ENCODE data around the gene GINS2.
A peak's percentile ranks its signal among the peaks of the same experiment; 100 is the strongest.

The GINS2 gene

GRCh38 chr16:85695196-85696128 lies 6.7 kb upstream of the GINS2 start:
- no peak for TF ChIP-seq CTCF (IDR thresholded peaks at IDR 0.05; ENCODE audit: control insufficient read depth, extremely low read depth, insufficient read depth)
- H3K4me3 ChIP-seq (ENCODE audit: low read depth, low read length) = no peak overlapping the region
- DNase-seq (ENCODE audit: low read depth) = no peak

- TF ChIP-seq CTCF (IDR thresholded peaks at IDR 0.05; ENCODE audit: control insufficient read depth, extremely low read depth, insufficient read depth) = no peak
- DNase-seq (ENCODE audit: low read depth) = no peak
- H3K4me3 ChIP-seq (ENCODE audit: low read depth, low read length) = no peak overlapping the region
These were observed 1.8 kb upstream of the GINS2 start for GRCh38 chr16:85690469-85691064.

GRCh38 chr16:85689950-85690320 lies 1.2 kb upstream of the GINS2 start:
- TF ChIP-seq CTCF (IDR thresholded peaks at IDR 0.05; ENCODE audit: control insufficient read depth, extremely low read depth, insufficient read depth) = no peak
- DNase-seq (ENCODE audit: low read depth) = no peak
- no peak overlapping the region for H3K4me3 ChIP-seq (ENCODE audit: low read depth, low read length)

GRCh38 chr16:85689285-85689949 lies 663 bp upstream of the GINS2 start:
- DNase-seq (ENCODE audit: low read depth) = no peak
- peak overlapping the region; percentile 41 for H3K4me3 ChIP-seq (ENCODE audit: low read depth, low read length)
- no peak for TF ChIP-seq CTCF (IDR thresholded peaks at IDR 0.05; ENCODE audit: control insufficient read depth, extremely low read depth, insufficient read depth)

- peak overlapping the region; percentile 72 for H3K4me3 ChIP-seq (ENCODE audit: low read depth, low read length)
- DNase-seq (ENCODE audit: low read depth) = no peak
- no peak for TF ChIP-seq CTCF (IDR thresholded peaks at IDR 0.05; ENCODE audit: control insufficient read depth, extremely low read depth, insufficient read depth)
These were observed 893 bp downstream of the GINS2 start for GRCh38 chr16:85687651-85688471.

- no peak overlapping the region for H3K4me3 ChIP-seq (ENCODE audit: low read depth, low read length)
- no peak for DNase-seq (ENCODE audit: low read depth)
- TF ChIP-seq CTCF (IDR thresholded peaks at IDR 0.05; ENCODE audit: control insufficient read depth, extremely low read depth, insufficient read depth) = no peak
These were observed 1.7 kb downstream of the GINS2 start for GRCh38 chr16:85686912-85687591.
